D721Med (cell line): ENCODE results near the gene TMEM175.

Source experiments
- DNase-seq: peaks from one replicate; pipeline ENCODE4 v3.0.0; 2011; ENCODE audit warnings: low spot score; ENCODE audit not compliant: insufficient read length
- FAIRE-seq: peaks from 2 replicates; lab custom pipeline; 2011; peaks lifted over from hg19 to GRCh38; lab: Jason Lieb, UNC
- CTCF ChIP-seq: IDR thresholded peaks from 2 replicates; pipeline ENCODE4 v1.5.1; 2012; ENCODE audit warnings: mild to moderate bottlenecking, control low read depth; ENCODE audit not compliant: insufficient read depth; ENCODE audit errors: missing control alignments

The TMEM175 gene

DNA sequence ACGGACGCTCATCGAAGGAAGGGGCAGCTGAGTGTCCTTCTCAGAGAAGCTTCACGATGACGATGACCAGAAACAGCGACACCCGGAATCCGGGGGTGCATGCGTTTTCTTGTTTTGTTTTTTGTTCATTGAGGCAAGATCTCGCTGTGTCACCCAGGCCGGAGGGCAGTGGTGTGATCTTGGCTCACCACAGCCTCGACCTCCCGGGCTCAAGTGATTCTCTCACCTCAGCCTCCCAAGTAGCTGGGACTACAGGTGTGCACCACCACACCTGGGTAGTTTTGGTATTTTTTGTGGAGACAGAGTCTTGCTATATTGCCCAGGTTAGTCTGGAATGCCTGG, 21.3 kb downstream of the TMEM175 start:
- FAIRE-seq = no peak
- DNase-seq = no peak
- no peak for TF ChIP-seq CTCF

- no peak for TF ChIP-seq CTCF
- FAIRE-seq (no peak), DNase-seq (no peak)
Measured at GRCh38 chr4:954211-955020, 22.2 kb downstream of the TMEM175 start.

DNA sequence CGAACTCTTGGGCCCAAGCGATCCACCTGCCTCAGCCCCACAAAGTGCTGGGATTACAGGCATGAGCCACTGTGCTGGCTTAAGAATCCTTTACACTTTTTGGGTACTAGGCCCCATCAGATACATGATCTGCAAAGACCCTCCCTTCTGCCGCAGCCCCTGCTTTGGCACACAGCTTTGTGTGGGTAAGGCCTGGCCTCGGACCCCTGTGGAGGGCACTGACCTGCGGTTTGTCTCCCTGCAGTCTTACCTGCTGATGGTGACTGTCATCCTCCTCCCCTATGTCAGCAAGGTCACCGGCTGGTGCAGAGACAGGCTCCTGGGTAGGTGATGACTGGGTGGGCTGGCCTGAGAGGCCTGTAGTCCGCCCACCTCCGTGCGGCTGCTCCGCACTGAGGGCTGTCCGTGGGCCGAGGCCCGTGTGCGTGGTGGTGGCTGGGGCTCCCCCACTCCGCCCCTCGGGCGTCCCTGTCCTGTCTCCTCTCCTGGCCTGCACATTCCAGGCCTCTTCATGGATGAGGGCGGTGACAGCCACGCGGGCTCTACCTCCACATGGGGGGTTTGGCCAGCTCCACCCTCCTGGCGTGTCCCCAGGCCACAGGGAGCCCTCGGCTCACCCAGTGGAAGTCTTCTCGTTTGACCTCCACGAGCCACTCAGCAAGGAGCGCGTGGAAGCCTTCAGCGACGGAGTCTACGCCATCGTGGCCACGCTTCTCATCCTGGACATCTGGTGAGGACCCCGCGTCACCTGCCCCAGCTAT, 23.1 kb downstream of the TMEM175 start:
- FAIRE-seq = no peak
- DNase-seq = no peak
- TF ChIP-seq CTCF = no peak

DNA sequence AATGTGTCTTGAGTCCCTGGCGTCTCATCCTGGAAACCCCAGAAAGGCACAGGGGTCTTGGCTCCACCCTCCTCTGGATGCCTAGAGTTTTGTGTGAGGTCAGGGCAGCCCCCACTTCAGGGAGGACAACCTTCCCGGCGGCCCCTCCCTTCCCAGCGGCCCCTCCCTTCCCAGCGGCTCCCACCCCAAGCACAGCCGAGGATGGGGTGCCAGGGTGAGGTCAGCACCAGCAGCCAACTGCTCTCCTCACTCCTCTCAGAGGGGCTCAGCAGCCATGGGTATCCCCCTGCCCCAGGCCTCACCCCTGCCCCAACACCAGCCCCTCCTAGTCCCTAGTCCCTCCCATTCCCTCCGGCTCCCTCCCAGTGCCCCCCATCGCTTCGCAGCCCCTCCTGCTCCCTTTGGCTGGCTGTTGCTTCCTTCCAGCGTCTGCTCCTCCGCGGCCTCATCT, 23.7 kb downstream of the TMEM175 start:
- no peak for TF ChIP-seq CTCF
- DNase-seq = no peak
- no peak for FAIRE-seq

GRCh38 chr4:956531-957230, 24.4 kb downstream of the TMEM175 start:
- FAIRE-seq (no peak), DNase-seq (no peak)
- TF ChIP-seq CTCF = no peak

DNA sequence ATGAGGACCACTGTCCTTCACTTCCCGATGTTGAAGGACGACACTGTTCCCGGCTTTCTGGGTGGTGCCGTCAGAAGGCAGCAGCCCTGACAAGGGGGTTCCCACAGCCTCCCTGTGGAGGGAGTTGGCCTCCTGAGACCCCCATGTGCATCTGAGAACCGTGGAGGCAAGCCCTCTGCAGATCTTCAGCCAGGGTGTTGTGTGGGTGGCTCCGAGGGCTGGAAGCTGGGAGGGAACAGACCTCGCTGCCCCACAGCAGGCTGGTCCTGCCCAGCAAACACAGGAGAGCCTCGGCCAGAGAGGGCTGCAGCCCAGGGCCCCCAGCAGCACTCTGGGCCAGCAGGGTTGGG, 24.9 kb downstream of the TMEM175 start:
- DNase-seq (no peak), FAIRE-seq (no peak)

More for the DNA sequence above, 24.9 kb downstream of the TMEM175 start:
- TF ChIP-seq CTCF = no peak
